Fibroblast of skin of right quadriceps (primary cell): ENCODE results near the gene HLA-DPB1.
A peak's percentile ranks its signal among the peaks of the same experiment; 100 is the strongest.
"Not testable (repeated sequence)": the region's sequence is repeated elsewhere in the genome, so short reads cannot be mapped to it uniquely, and the experiment has no call there.

ENCODE experiments used
- DNase-seq: peaks from one replicate; pipeline ENCODE4 v3.0.0-alpha.2; 2013

HLA-DPB1 gene

DNA sequence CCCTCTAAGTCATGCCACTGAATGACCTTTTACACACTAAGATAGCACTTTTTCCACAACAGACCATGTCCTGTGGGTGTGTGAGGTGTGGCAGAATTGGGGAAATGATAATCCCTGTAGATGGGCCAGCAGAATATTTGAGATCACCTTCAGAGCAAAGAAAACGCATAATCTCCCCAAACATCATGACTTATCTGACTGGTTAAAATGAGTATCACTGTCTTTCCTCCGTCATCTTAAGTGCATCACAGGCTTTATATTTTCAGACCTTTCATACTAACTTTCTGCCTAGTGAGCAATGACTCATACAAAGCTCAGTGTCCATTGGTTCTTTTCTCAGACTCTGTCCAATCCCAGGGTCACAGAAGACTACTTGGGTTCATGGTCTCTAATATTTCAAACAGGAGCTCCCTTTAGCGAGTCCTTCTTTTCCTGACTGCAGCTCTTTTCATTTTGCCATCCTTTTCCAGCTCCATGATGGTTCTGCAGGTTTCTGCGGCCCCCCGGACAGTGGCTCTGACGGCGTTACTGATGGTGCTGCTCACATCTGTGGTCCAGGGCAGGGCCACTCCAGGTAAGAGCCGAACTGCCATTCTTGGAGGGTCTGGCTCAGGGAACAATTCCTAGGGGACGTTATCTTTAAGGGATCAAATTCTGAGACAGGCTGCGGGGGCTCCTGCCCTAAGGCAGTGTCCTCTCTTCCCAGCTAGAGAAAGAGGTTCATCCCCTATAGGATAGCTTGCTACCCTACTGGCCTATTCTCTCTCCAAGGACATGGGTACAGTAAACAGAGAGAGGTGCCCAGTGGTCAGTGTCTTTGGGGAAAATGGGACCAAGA is at the start of gene HLA-DPB1:
Gene HLA-DPB1, plus strand, starts transcription at position 423 of the 838 bp plus-strand sequence. Its CDS starts 52 bp downstream, at position 475.
- DNase-seq = peak; percentile 22

- DNase-seq = no peak
Measured at GRCh38 chr6:33028220-33028849, 47.5 kb upstream of the HLA-DPB1 start.

DNA sequence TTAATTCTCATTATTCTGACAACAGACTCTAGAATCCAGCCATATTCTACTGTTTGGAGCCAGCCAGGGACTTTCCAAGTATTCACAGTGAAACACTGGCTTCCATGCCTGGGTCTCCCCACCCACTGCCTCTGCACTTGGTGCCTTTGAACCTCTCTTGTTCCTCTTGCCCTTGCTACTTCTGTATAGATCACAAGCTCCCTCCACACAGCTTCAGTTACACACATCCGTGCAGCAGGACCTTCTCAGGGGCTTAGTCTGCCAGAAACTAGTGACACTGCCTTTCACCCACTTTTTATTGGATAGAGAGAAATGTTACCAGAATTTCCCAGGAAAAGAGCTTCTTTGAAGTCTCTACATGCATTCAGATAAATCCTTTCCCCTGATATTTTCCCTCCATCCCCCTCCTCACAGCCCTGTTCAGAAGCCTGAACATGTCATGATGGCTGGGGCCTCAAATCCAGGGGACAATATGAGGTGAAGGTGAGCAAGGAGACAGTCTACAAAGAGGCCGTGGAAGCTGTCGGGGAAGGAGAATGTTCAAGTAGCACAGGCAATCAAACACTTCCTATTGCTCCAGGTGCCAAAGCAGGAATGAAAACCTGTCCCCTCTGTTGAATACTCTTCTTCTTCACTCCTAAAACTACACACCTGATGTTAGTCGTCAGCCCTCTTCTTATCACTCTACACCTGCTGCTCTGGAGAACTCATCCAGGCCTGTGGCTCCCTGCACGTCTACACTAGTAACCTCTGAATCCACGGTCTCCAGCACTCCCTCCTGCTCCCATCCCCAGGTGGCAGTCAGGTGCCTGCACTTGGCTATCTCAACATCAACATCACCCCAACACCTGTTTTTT is 46.2 kb upstream of the HLA-DPB1 start:
- no peak for DNase-seq

DNA sequence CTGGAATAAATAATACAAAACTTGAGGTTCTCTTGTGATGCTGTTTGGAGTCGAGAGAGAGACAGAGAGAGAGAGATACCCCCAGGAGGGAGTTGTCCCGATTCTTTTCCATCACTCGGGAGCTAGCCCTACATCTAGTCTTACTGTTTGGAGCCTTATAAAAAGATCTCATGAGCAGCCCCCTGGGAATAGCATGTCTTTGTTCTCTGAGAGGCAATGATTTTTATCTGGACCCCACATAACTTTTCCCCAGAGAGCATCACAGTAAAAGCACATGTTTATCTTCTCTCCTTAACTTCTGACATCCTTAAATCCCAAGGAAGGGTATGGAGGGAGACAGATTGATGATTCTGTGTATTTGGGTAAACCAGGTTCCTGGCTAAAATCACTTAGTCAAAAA is 45.5 kb upstream of the HLA-DPB1 start:
- no peak for DNase-seq

DNA sequence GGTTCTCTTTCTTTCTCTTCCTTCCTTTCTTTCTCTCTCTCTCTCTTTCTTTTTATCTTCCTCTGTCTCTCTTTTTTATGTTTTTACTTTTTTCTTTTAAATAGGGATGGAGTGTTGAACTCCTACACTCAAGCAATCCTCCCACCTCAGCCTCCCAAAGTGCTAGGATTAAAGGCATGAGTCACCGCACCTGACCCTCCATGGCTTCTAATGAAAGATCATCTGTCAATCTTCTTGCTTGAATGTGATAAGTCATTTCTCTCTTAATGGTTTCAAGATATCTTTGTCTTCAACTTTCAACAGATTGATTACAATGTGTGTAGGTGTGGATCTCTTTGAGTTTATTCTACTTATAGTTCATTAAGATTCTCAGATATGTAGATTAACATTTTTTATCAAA is 41.2 kb upstream of the HLA-DPB1 start:
- no peak for DNase-seq

GRCh38 chr6:33036535-33036934 is 39.3 kb upstream of the HLA-DPB1 start:
- no peak for DNase-seq

DNA sequence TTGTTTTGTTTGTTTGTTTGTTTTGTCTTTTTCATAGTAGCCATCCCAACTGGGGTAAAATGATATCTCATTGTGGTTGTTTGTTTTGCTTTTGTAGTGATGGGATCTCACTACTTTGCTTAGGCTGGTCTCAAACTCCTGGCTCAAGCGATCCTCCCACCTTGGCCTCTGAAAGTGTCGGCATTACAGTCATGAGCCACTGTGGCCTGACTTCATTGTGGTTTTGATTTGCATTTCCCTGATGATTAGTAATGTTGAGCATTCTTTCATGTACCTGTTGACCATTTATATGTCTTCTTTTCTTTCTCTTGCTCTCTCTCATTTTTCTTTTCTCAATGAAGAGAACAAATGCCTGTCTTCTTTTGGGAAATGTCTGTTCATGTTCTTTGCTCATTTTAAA is 35.6 kb upstream of the HLA-DPB1 start:
- DNase-seq = no peak

DNA sequence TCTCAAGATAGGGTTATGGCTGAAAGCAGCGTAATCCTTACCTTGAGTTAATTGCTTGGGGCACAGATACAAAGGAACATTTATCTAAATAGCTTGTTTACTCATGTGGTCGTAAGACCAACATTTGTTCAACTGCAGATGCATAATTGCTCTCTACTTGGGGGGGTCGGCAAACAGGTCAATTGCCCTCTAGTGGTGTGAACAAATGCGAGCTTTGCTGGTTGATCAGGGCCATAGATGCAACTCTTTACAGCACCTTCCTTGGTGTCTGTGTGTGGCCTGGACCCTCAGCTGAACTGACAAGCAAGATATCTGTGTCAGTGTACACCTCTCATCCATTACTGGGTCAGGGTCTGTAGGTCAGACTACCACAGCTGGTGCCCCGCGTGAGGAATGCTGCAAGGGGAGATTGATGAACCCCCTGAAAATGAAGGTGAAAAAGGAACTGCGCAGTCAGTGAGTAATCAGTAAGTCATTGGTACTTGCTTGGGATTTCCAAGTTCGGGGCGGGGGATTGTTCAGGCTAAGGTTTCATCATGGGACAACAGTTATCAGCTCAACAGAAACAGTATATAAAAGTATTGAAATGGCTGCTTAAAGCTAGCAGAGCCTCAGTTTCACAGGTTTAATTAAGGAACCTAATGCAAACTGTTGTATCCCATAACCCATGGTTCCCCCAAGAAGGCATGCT is 26.3 kb upstream of the HLA-DPB1 start:
- no peak for DNase-seq

DNA sequence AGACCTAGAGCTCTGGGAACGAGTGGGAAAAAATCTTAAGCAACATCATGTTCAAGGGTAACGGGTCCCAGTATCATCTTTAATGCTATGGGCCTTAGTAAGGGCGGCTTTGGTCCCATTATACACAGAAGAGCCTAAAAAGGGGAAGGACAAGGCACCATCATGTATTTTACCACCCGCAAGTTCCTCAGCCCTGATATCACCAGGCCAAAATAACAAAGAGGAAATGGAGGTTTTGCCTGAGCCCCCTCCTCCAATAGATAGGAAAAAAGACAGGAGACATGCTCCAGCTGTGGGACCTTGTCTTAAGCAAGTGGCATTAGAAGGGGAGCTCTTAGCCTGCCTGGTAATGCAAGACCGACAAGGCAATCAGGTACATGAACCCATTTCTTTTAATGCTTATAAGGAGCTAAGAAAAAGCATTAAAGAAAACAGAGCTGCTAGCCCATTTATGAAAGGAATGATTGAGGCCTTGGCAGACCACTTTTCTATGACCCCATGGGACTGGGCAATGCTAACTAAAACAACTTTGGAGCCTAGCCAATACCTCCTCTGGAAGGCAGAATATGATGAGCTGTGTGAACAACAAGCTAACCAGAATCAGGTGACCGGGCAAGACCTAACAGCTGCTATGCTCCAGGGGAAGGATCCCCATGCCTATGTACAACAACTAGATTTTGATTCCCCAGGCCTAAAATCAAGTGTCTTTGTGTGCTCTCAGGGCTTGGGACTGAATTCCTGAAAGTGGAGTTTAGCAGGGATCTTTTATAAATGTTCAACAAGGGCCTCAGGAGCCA is 25.6 kb upstream of the HLA-DPB1 start:
- DNase-seq = no peak

GRCh38 chr6:33052627-33053026 is 23.2 kb upstream of the HLA-DPB1 start:
- DNase-seq = no peak

DNA sequence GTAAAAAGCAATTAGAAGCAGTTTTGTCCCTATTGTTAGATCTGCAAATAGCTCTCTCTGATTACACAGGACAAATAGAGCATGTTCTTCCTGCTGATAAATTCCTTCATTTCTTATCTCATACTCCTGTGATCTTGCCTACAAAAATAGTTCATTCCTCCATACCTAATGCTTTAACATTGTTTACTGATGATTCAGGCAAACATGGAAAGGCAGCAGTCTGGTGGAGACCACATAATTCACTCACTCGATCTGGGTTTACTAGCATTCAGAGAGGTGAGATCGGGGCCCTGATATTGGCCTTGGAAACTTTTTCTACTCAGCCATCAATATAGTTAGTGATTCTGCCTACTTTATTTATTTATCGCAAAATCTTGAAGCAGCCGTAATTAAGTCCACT is 22.6 kb upstream of the HLA-DPB1 start:
- DNase-seq = peak; percentile 8

- no peak for DNase-seq
Measured at GRCh38 chr6:33057222-33058150, 18.3 kb upstream of the HLA-DPB1 start.

DNA sequence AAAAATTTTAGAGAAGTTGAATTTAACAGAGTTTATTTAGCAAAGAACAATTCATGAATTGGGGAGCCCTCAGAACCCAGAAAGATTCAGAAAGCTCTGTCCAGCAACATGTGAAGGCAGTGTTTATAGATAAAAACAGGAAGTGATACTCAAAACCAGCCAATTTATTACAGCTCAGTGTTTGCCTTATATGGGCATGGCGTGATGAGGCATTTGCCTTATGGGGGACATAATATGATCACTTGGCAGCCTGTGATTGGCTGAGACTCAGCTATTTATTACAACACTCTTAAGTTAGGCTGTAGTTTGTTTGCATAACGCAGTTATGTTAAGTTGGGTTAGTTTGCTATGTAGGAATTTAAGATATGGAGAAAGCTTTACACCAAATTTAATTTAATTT is 13.8 kb upstream of the HLA-DPB1 start:
- DNase-seq = peak; percentile 24

- not testable (repeated sequence) for DNase-seq
Measured at GRCh38 chr6:33063435-33063834, 12.4 kb upstream of the HLA-DPB1 start.

- DNase-seq = no peak
Measured at GRCh38 chr6:33064723-33065122, 11.1 kb upstream of the HLA-DPB1 start.

GRCh38 chr6:33065312-33065711 is 10.5 kb upstream of the HLA-DPB1 start:
- DNase-seq = no peak

DNA sequence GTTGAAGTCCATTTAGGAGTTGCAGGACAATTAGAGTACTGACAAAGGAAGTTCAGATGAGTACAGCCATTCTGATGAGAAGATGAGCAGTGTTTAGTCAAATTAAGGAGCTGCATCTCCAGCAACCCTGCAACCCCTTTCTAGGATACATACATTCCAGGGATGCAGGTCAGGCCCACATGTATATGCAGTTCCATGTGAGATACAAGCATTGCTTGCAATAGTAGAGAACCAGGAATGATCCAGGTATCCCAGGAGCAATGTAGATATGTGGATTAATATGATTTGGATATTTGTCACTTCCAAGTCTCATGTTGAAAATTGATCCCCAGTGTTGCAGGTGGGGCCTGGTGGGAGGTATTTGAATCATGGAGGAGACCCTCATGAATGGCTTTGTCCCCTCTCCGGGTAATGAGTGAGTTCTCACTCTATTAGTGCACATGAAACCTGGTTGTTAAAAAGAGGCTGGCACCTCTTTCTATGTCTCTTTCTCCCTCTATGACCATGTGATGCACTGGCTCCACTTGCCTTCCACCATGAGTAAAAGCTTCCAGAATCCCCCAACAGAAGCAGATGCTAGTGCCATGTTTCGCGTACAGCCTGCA is 8.8 kb upstream of the HLA-DPB1 start:
- DNase-seq = no peak

GRCh38 chr6:33069021-33069738 is 6.6 kb upstream of the HLA-DPB1 start:
- no peak for DNase-seq

- no peak for DNase-seq
Measured at GRCh38 chr6:33070909-33071308, 4.9 kb upstream of the HLA-DPB1 start.

DNA sequence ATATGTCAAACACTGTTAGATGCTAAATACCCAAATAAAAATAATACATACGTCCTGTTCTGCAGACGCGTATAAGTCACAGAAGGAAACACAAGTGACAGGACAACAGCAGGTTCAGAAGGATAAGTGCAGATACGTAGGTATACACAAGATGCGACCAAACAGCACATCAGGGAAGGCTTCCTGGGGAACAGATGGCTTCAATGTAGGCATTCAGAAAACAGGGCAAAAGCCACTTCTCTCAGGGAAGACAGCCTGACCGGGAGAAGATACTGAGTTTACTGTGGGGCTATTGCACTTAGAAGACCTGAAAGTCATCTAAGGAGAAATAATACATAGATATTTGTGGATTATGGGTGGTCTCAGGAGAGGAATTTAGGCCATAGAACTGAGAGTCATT is 4.2 kb upstream of the HLA-DPB1 start:
- DNase-seq = no peak
